Stimulated activated CD4-positive, alpha-beta T cell treated with anti-CD3 and anti-CD28 coated beads, Interleukin-4, amount 100 ng/mL, for 4 hours (primary cell): ENCODE data around the gene ELF5.

Experiments used
- DNase-seq, 2 experiments: peaks; one replicate each; pipeline ENCODE4 v3.0.0-alpha.2; 2020

Gene ELF5

GRCh38 chr11:34490304-34490703 is 23.3 kb downstream of the ELF5 start:
- no peak for DNase-seq

- DNase-seq, result no peak
Measured at GRCh38 chr11:34488855-34489557, 24.6 kb downstream of the ELF5 start.

- no peak for DNase-seq
Measured at GRCh38 chr11:34487430-34487829, 26.2 kb downstream of the ELF5 start.

GRCh38 chr11:34483106-34483874 is 30.3 kb downstream of the ELF5 start:
- DNase-seq, result no peak

- DNase-seq, result no peak
Measured at GRCh38 chr11:34481307-34481706, 32.3 kb downstream of the ELF5 start.

- DNase-seq, result no peak
Measured at GRCh38 chr11:34480314-34480713, 33.3 kb downstream of the ELF5 start.

GRCh38 chr11:34478845-34479663 is 34.5 kb downstream of the ELF5 start:
- no peak for DNase-seq

- no peak for DNase-seq
Measured at GRCh38 chr11:34476849-34477248, 36.7 kb downstream of the ELF5 start.

GRCh38 chr11:34475656-34476055 is 37.9 kb downstream of the ELF5 start:
- DNase-seq, result no peak

GRCh38 chr11:34473603-34474169 is 39.9 kb downstream of the ELF5 start:
- DNase-seq, result no peak

GRCh38 chr11:34468209-34468841 is 45.3 kb downstream of the ELF5 start:
- peak; percentile 16 to 18 for DNase-seq

GRCh38 chr11:34466802-34467488 is 46.6 kb downstream of the ELF5 start:
- DNase-seq, result no peak

- DNase-seq, result no peak
Measured at GRCh38 chr11:34464591-34465051, 49.0 kb downstream of the ELF5 start.

- no peak for DNase-seq
Measured at GRCh38 chr11:34461215-34461614, 52.4 kb downstream of the ELF5 start.

GRCh38 chr11:34460278-34460677 is 53.3 kb downstream of the ELF5 start:
- DNase-seq, result no peak

- DNase-seq, result no peak
Measured at GRCh38 chr11:34459507-34460162, 54.0 kb downstream of the ELF5 start.

GRCh38 chr11:34458525-34458924 is 55.1 kb downstream of the ELF5 start:
- no peak for DNase-seq

- no peak for DNase-seq
Measured at GRCh38 chr11:34457607-34458006, 56.0 kb downstream of the ELF5 start.

- no peak for DNase-seq
Measured at GRCh38 chr11:34454308-34455032, 59.1 kb downstream of the ELF5 start.

GRCh38 chr11:34451053-34451452 is 62.5 kb downstream of the ELF5 start:
- DNase-seq, result no peak

- no peak for DNase-seq
Measured at GRCh38 chr11:34449013-34449412, 64.6 kb downstream of the ELF5 start.
